Stimulated activated CD4-positive, alpha-beta T cell treated with anti-CD3 and anti-CD28 coated beads, TNF-alpha, amount 100 ng/mL, for 48 hours (primary cell): ENCODE measurements around the gene ATF7IP.
"Not testable (repeated sequence)": the region's sequence is repeated elsewhere in the genome, so short reads cannot be mapped to it uniquely, and the experiment has no call there.

Source experiments
- DNase-seq, 3 donors: peaks; one replicate each; pipeline ENCODE4 v3.0.0-alpha.2; 2020; ENCODE audit warnings: low read depth in 3 of 3

ATF7IP gene, protein sequence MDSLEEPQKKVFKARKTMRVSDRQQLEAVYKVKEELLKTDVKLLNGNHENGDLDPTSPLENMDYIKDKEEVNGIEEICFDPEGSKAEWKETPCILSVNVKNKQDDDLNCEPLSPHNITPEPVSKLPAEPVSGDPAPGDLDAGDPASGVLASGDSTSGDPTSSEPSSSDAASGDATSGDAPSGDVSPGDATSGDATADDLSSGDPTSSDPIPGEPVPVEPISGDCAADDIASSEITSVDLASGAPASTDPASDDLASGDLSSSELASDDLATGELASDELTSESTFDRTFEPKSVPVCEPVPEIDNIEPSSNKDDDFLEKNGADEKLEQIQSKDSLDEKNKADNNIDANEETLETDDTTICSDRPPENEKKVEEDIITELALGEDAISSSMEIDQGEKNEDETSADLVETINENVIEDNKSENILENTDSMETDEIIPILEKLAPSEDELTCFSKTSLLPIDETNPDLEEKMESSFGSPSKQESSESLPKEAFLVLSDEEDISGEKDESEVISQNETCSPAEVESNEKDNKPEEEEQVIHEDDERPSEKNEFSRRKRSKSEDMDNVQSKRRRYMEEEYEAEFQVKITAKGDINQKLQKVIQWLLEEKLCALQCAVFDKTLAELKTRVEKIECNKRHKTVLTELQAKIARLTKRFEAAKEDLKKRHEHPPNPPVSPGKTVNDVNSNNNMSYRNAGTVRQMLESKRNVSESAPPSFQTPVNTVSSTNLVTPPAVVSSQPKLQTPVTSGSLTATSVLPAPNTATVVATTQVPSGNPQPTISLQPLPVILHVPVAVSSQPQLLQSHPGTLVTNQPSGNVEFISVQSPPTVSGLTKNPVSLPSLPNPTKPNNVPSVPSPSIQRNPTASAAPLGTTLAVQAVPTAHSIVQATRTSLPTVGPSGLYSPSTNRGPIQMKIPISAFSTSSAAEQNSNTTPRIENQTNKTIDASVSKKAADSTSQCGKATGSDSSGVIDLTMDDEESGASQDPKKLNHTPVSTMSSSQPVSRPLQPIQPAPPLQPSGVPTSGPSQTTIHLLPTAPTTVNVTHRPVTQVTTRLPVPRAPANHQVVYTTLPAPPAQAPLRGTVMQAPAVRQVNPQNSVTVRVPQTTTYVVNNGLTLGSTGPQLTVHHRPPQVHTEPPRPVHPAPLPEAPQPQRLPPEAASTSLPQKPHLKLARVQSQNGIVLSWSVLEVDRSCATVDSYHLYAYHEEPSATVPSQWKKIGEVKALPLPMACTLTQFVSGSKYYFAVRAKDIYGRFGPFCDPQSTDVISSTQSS

DNA sequence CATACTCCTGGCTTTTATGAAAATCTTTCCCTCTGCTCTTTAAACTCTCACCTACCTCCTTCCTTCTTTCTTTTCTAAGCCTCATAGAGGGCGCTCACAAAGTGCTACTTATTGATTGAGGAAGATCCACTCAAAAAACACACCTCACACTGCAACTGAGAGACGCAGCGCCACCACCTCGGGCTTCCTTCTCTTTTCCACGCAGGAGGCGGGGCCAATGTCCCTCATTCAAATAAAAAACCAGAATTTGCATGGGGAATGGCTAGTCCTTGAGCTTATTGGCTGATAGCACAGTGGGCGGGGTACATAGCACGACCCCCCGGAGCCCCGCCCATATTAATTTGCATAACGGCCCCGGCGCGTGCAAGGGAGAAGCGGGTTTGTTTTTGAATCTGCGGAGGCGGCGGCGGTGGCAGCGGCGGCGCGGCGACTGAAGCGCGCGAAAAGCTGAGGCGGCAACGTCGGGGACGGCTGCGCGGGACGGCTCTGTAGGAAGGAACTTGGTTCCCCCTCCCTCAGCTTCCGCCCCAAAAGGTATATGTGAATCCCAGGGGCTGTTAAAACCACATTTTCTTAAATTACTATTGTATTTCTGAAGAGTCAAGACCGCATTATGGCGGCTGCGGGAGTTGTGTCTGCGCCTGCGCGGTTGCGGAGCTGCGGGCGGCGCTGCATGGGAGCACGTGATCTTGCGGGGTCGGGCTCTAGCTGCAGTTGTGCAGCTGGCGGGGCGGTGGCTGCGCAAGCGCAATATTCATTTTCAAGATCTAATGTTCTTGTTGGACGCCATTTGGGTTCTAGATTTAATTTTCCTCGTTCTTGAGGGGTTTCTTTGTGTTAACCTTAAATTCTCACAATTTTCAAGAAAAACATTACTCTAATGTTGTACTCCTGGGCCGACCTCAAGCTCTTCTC is at the start of gene ATF7IP:
Gene ATF7IP, plus strand, starts transcription at position 389 of the 915 bp plus-strand sequence. CDS start 58,234 bp downstream, outside the sequence.
- peak; percentile 89 to 93 (median 92) for DNase-seq

DNA sequence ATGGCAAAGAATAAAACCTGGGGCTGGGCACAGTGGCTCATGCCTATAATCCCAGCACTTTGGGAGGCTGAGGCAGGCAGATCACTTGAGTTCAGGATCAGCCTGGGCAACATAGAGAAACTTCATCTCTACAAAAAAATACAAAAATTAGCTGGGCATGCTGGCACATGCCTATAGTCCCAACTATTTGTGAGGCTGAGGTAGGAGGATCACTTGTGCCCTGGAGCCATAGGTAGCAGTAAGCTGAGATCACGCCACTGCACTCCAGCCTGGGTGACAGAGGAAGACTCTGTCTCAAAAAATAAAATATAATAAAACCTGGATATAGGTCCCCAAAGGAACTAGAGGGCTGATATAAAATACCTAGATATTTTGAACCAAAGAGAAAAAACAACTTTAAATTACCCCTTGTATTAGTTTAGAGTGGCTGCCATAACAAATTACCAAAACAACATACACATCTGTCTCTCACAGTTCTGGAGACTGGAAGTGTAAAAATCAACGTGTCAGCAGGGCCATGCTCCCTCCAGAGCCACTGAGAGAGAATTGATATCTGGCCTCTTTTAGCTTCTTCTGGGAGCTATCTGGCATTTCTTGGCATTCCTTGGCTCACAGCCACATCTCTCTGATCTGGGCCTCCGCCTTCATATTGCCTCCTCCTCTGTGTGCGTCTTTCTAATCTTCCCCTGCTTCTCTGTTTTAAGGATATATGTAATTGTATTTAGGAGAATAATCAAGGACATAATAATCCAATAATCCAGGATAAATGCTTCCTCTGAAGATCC is 47.9 kb upstream of the ATF7IP start:
- no peak for DNase-seq

DNA sequence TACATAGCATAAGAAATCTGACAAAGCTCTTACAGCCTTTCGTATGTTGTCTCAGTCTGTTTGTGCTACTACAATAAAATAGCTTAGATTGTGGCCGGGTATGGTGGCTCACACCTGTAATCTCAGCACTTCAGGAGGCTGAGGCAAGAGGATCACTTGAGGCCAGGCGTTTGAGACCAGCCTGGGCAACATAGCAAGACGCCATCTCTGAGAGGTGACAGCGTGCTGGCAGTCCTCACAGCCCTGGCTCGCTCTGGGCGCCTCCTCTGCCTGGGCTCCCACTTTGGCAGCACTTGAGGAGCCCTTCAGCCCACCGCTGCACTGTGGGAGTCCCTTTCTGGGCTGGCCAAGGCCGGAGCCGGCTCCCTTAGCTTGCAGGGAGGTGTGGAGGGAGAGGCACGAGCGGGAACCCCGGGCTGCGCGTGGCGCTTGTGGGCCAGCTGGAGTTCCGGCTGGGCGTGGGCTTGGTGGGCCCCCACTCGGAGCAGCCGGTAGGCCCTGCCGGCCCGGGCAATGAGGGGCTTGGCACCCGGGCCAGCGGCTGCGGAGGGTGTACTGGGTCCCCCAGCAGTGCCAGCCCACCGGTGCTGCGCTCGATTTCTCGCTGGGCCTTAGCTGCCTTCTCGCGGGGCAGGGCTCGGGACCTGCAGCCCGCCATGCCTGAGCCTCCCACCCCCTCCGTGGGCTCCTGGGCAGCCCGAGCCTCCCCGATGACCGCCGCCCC is 45.6 kb upstream of the ATF7IP start:
- not testable (repeated sequence) for DNase-seq

DNA sequence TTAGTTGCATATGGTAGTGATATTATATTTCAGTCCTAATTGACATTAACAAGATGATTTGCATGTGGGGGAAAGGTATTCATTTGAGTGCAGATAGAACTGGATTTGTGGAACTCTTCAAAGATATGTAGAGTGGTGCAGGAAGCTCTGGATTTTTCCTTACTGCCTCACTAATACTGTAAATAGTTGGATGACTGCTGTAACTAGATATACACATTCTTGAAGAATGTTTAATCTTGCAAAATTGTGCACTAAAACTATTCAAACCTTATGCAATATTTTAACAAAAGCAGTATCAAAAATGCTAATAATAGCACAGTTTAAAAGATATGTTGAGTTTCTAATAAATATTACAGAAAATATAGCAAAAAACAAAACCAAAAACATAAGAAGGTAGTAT is 43.1 kb upstream of the ATF7IP start:
- no peak for DNase-seq

DNA sequence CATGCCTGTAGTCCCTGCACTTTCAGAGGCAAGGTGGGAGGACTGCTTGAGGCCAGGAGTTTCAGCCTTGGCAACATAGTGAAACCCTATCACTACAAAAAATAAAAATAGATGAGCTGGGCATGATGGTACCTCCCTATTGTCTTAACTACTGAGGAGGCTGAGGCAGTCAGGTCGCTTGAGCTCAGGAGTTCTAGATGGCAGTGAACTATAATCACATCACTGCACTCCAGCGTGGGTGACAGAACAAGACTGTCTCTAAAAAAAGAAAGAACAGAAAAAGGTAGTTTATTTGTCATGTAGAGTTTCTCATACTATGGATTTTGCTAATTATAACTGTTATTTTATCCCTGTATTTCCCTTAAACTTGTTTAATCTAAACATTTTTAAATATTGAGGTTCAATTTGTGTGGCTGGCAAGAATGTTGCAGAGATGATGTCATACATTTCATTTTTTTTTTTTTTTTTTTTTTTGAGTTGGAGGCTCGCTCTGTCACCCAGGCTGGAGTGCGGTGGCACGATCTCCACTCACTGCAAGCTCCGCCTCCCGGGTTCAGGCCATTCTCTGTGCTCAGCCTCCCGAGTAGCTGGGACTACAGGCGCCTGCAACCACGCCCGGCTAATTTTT is 39.7 kb upstream of the ATF7IP start:
- no peak for DNase-seq

DNA sequence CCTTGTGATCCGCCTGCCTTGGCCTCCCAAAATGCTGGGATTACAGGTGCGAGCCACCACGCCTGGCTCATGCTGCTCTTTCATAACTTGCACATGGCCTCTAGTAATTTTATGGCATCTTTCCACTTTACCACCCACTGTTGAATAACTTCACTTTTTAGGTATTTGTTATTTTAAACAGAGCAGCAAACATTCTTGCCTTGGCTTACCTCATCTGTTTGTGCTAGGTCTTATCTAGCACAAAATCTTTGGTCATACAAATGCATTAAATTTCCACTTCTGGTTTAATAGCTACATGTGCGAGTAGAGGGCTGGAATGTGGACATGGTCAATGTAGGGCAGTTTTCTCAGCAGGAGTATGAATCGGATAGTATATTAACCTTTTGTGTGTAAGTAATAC is 38.8 kb upstream of the ATF7IP start:
- DNase-seq = no peak

DNA sequence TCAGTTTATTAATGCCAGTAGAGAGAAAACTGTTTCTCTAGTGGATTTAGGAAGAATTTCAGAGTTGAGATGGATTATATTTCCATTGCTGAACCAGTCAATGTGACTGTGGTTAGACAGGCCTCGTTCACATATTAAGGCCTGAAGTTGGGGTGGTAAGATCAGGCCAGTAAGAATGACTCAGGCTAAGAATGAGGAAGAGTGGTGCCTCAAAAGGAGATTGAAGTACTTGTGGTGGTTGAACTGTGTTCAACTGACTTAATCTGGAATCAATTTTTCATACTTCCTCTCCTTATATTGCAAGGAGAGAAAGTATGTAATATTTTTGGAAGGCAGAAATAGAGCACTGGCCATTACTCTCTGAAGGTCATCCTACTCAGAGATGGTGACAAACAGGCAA is 37.8 kb upstream of the ATF7IP start:
- DNase-seq = no peak

DNA sequence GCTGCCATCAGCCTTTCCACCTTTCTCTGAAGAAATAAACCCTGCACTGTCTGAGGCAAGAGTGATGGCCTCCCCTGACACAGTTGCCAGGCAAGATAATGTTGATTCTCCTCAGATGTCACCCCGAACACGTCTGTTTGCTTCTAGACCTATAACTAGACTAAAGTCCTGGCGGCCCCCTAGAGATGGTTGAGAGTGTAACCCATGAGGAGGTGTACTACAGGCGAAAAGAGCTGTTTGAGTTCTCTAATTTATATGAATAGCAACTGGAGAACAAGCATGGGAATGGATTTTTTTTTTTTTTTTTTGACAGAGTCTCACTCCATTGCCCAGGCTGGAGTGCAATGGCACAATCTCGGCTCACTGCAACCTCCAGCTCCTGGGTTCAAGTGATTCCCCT is 33.0 kb upstream of the ATF7IP start:
- DNase-seq = no peak

DNA sequence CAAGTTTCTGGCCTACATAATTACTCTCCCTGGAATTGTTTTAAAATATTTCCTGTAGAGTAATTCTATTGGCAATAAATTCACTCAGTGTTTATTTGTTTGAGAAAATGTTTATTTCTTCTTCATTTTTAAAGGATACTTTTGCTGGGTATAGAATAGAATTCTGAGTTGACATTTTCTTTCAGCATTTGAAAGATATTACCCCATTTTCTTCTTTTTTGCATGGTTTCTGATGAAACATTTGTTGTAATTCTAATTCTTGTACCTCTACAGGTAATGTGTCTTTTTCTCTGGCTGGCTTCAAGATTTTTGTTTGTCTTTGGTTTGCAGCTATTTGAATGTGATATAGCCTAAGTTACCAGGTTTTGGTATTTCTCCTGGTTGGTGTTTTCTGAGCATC is 25.1 kb upstream of the ATF7IP start:
- DNase-seq = no peak

DNA sequence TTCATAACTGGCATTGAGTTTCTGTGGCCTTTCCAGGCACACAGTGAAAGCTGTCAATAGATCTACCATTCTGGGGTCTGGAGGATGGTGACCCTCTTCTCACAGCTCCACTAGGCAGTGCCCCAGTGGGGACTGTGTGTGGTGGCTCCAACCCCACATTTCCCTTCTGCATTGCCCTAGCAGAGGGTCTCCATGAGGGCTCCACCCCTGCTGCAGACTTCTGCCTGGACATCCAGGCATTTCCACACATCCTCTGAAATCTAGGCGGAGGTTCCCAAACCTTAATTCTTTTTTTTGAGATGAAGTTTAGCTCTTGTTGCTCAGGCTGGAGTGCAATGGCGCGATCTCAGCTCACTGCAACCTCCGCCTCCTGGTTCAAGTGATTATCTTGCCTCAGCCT is 14.0 kb upstream of the ATF7IP start:
- not testable (repeated sequence) for DNase-seq

DNA sequence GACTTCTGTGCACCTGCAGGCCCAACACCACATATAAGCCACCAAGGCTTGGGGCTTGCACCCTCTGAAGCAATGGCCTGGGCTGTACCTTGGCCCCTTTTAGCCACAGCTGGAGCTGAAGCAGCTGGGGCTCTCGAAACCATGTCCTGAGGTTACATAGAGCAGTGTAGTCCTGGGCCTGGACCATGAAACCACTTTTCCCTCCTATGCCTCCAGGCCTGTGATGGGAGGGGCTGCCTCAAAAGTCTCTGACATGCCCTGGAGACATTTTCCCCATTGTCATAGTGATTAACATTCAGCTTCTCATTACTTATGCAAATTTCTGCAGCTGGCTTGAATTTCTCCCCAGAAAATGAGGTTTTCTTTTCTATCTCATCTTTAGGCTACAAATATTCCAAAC is 13.4 kb upstream of the ATF7IP start:
- DNase-seq = not testable (repeated sequence)

DNA sequence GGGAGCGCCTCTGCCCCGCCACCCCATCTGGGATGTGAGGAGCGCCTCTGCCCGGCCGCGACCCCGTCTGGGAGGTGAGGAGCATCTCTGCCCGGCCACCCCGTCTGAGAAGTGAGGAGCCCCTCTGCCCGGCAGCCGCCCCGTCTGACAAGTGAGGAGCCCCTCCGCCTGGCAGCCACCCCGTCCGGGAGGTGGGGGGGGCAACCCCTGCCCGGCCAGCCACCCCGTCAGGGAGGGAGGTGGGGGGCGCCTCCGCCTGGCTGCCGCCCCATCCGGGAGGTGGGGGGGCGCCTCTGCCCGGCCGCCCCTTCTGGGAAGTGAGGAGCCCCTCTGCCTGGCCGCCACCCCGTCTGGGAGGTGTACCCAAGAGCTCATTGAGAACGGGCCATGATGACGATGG is 10.8 kb upstream of the ATF7IP start:
- not testable (repeated sequence) for DNase-seq

DNA sequence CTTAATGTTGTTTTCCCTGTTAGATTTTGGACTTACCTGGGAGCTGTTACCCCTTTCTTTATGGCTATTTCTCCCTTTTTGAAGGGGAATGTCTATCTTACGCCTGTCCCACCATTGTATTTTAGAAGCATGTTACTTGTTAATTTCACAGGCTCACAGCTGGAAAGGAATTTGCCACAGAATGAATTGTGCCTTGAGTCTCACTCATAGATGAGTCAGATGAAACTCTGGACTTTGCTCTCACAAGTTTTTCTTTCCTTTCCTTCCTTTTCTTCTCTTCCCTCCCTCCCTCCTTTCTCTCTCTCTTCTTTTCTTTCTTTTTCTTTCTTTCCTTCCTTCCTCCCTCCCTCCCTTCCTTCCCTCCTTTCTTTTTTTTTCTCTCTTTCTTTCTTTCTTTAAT is 9.3 kb upstream of the ATF7IP start:
- no peak for DNase-seq

DNA sequence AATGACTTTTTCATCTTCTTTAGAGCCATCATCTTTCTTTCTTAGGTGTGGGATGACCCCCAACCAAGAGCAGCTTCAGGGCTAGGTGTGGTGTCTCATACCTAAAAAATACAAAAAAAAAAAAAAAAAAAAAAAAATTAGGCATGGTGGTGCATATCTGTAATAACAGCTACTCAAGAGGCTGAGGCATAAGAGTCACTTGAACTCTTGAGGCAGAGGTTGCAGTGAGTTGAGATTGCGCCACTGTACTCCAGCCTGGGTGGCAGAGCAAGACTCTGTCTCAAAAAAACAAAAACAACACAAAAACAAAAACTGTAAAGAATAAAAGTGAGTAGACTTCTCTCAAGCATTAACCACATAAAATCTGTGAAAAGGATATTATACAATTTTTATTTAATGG is 8.0 kb upstream of the ATF7IP start:
- no peak for DNase-seq

DNA sequence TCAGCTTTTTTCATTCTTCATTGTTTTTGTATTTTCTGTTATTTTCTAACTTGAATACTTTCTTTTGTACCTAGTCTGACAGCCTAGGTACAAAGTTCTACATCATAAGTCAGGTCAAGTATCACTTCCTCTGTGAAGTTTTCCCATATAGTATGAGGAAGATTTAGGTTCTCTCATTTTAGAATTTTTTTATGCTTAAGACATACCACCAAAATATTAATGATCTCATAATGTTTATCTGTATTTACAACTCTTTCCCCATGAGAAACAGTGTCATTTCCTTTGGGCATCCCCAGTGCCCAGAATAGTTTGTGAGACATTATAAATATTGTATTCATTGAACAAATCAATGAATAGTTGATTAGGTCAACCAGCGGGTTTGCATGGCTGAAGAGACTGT is 3.1 kb upstream of the ATF7IP start:
- DNase-seq = no peak

DNA sequence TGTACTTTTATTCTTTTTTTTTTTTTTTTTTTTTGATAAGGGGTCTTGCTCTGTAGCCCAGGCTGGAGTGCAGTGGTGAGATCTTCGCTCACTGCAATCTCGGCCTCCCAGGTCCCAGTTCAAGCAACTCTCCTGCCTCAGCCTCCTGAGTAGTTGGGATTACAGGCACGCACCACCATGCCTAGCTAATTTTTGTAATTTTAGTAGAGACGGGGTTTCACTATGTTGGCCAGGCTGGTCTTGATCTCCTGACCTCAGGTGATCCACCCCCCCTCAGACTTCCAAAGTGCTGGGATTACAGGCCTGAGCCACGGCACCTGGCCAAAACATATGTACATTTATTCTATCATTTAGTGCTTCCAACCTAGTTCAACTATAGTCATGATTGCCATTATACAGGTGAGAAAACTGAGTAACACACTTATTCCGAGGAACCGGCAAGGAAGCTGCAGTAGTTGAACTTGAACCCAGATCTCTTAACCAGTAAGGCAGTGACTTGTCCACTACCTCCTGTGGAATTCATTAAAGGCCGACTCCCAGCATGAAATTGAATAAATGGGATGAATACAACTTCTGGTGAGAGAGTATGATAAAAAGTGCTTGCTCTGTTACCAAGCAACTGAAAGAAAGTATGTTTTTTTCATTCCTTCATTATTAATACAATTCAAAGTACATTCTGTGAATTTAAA is 755 bp upstream of the ATF7IP start:
- no peak for DNase-seq

DNA sequence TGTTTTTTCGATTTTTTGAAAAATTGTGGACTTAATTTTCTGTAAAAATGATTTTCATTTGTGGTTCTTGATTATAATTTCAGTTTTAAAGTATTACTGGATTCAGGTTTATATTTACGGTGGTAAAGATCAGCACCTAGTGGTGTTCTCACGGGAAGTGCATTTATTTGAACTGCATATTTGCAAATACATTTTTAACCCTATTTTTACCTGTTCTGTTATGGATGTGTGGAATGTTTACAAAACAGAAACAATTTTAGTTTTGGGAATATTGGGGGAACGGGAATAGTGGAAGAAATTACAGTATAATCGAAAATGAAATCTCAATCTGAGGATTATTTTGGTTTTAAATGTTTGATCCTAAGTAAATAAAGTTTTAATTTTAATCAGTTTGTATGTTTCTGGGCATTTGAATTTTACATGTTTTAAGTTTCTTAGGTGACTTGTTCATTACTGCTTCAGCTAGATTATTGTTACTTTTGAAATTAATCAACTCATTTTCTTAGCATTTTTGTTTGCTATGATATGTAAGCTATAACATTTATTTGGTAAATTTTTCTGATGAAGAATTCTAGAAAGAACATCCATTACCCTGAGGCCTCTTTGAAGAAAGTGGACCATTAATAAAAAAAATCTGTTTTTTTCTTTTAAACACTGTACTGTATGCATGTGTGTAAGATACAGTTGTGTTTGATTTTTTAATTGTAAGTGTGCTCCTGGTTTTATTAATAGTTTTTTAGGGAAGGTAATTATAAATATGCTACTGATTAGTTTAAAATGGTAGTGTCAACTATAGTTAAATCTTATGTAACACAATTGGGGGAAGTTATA is 942 bp downstream of the ATF7IP start:
- no peak for DNase-seq
